ENCODE measurements around the gene ZBTB7C.

DNA sequence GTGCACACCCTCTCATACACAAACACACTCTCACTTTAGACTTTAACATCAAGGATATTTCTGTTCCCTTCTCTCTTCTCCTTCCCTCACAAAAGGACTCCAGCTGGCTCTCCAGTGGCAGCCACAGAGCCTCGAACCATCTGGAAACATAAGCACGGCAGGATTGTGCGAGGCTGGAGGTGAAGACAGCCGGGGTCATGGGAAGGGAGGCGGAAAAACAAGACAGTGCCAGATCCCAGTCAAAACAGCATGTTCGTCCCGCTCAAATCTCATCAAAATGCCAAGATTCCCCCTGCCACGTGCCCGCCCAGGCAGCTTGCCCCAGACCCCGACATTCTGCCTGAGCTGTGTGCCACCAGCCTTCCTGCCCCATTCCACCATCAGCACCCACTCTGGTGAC, 180.3 kb downstream of the ZBTB7C start:
- TF ChIP-seq, protein P1, sequence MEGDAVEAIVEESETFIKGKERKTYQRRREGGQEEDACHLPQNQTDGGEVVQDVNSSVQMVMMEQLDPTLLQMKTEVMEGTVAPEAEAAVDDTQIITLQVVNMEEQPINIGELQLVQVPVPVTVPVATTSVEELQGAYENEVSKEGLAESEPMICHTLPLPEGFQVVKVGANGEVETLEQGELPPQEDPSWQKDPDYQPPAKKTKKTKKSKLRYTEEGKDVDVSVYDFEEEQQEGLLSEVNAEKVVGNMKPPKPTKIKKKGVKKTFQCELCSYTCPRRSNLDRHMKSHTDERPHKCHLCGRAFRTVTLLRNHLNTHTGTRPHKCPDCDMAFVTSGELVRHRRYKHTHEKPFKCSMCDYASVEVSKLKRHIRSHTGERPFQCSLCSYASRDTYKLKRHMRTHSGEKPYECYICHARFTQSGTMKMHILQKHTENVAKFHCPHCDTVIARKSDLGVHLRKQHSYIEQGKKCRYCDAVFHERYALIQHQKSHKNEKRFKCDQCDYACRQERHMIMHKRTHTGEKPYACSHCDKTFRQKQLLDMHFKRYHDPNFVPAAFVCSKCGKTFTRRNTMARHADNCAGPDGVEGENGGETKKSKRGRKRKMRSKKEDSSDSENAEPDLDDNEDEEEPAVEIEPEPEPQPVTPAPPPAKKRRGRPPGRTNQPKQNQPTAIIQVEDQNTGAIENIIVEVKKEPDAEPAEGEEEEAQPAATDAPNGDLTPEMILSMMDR (IDR thresholded peaks at IDR 0.05; ENCODE audit: insufficient read depth, low read length, poor library complexity, severe bottlenecking), result no peak
- no peak for TF ChIP-seq EZH2phosphoT487 (conservative IDR thresholded peaks at IDR 0.05; ENCODE audit: low read length)

Data from SU-DHL-6 (cell line).